MV-4-11 (cell line): ENCODE results near the gene VPS13C.

Source experiments
- DNase-seq: peaks from one replicate; lab custom pipeline; 2025; lab: John Stamatoyannopoulos, UW

The VPS13C gene

DNA sequence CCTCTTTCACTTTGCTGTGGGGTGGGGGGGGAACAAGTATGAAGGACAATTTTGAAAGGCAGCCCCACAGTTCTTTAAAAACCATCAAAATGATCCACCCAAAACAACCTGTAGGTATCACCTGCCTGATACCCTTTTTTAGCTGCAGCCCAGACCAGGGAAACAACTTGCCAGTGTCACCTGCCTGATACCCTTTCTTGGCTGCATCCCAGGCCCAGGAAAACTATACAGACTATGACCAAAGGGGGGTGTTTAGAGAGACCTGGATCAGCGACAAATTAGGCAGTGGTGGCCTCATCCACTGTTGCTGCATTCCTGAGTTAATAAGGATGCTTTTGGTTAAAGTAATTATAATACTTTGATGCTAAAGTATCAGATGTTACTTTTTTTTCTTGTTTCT, 122.0 kb downstream of the VPS13C start:
- DNase-seq, result no peak

DNA sequence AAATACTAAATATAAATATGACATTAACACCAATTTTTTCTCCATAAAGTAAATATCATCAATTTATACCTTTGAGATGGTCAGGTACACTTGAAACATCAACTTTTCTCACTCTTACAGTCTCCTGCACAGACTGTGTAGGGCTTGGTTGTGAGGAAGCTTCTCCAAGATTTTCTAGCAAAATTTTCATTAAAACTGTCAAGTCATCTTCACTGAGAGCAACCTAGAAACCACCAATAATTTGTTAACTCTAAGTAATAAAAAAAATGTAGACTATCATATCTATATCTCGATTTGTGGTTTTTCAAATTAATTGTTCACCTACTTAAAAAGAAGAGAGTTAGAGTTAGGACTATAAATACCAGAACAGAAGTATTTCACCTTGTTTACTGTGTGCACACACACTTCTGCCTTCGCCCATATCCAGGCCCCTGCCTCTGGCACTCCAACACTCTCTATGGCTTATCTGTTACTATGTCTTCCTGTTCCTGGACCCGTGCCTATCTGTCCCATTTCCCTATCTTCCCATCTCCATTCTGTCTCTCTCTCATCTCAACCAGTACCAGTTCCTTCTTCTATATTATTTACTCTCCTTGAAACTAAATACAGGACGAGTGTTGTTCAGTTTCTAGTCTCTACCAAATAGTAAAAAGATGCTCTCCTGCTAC, 123.6 kb downstream of the VPS13C start:
- DNase-seq, result no peak

DNA sequence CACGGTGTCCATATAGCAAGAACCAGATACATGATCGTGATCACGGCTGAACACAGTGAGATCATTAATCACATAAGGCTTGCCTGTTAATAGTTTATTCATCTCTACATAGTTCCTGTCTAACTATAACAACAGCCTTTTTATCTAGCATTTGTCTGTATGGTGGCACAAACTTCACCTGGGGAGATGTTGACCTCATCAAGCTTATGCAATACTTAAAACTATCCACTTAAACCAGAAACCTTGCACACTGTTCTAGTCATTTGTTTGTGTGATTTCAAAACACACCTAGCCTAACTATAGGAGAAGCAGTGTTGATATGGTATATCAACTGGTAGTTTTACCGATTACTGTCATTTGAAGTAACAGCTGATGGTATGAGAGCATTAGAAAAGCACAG, 124.8 kb downstream of the VPS13C start:
- DNase-seq, result no peak

DNA sequence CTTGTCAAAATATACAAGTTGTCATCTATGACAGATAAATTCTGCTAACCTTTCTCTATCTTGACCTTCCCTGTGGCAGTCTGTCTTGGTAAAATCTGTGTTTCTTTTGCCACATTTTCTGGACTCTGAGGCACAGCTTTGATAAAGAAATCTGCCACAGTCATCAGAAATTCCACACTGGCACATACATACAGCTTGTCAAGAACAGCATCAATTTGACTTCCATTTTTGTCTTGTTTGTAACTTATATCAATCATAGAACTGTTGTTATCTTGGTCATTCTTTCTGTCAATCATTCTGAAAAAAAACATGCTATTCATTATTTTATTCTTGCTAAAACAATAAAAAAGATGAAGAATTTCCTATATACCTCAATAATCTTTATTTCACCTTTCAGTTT, 130.8 kb downstream of the VPS13C start:
- DNase-seq, result no peak

DNA sequence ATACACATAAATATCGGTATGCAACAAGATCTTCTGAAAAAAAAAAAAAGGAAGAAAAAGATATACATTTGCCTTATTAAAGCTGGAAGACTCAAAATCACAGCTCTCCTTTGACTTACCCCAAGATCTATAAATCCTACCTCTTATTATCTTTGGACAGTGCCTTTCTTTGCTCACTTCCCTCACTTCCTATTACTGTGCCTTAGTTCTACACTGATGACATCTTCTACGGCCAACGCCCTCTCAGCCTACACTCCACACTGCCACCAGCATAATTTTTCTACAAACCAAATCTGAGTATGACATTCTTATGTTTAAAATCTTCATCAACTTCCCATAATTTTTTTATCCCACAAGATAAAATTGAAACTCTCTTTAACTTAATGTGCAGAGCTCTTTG, 137.1 kb downstream of the VPS13C start:
- no peak for DNase-seq

DNA sequence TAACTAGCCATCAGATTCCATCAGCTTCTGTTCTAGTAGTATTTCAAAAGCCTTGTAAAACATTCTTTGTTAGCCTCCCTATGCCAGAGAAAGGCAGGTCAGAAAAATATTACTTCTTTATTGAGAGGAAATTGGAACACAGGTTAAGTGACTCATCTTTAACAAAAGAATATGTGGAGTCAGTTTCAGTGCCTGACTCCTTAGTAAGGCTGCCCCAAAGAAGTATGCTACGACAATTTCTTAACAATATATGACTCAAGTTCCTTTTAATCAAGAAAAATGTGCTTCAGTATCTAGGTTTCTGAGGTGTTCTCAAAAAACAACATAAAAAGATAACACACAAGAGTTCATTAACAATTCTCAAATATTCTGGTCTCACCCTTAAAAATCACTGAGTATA, 139.2 kb downstream of the VPS13C start:
- DNase-seq, result no peak

DNA sequence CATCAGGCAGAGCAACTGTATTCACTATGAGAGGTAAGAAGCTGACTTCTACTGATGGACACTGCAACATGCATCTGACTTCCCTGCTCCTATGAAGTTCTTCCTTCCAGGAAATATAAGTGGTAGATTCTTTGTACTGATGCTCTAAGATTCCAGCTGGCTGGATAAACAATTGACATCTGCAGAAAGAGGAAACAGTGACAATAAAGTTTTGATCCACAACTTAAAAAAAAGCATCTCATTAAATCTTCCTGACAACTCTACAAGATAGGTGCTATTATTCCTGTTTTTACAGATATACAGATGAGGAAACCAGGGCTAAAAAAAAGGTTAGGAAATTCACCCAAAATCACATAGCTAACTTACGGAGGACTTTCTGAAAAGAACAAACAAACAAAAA, 142.8 kb downstream of the VPS13C start:
- DNase-seq, result no peak

DNA sequence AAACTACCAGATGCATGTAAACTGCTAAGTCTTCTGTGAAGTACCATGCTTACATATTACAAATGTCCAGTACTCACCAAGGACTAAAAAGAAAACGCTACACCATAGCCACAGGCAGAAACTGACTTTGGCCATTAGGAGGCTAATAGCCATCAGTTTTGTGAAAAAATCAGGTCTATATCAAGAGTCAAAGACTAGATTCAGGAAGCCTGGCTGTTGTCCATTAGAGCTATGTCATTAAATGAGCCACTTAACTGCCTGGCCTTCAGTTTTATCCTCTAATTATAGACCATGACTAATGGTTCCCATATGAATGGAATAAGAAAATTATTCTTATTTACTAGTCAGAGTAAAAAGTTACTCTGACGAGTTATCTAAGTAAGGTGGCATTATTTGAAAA, 144.1 kb downstream of the VPS13C start:
- DNase-seq, result no peak

DNA sequence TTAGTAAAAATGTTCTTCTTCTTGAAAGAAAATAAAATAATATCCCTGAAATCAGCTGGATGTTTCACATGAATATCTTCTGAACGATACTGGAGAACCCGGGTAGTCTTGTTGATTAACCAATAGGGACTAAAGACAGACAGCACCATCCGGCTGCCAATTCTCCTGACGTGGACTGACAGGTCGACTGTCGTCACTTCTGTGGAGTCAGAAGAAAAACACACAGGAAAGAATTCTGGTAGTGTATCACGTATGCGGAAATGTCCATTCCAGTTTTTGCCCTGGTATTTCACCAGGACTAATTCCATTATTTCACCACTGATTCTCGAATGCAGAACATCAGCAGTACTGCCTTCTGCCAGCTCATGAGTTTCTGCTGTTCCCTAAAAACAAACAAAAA, 144.6 kb downstream of the VPS13C start:
- DNase-seq, result no peak

DNA sequence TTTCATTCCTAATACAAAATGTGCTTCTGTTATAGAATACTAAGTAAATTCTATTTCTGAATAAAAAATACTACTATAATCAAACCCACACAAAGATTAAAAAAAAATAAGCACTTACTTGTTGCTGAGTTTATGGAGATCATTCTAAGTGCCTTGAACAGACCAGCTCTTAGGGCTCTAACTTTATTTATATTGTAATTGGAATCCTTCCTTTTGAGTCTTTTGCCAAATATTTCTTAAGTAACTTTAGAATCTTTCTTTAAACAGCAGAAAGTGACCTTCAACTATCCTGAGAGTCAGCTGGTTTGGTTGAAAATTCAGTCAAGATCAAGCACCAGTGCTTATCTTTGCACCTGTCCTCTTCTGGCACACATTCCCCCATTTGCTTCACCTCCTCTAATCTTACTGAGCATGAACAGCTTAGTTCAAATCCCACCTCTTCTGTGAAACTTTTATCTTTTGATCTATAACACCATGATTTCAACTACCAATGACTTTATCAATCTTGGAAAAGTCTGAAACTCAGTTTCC, 149.3 kb downstream of the VPS13C start:
- no peak for DNase-seq

DNA sequence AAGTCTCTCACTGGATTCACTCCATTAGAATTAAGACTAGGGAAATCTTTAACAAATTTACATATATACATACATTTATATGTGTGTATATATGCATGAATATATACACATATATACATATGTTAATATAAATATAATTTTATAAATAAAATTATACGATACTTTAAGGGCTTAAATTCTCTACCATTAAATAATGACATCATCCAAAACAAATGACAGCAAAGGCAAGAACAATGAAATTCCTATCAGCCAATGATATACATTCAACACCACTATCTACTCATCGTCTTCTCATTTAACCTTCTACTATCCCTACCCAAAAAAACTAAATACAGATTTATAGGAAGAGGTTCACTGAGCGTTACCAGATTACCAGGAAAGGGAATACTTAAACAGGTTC, 152.0 kb downstream of the VPS13C start:
- DNase-seq, result no peak

DNA sequence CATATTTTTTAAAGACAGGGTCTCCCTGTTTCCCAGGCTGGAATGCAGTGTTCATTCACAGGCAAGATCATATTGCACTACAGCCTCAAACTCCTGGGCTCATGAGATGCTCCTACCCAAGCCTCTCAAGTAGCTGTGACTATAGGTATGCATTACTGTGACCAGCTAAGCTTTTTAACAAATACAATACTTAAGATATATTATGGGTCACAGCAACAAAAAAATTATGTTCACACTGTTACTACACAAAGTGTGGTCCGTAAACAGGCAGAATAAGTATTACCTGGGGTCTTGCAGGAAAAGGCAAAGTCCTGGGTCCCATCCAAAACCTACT, 152.5 kb downstream of the VPS13C start:
- DNase-seq, result no peak

DNA sequence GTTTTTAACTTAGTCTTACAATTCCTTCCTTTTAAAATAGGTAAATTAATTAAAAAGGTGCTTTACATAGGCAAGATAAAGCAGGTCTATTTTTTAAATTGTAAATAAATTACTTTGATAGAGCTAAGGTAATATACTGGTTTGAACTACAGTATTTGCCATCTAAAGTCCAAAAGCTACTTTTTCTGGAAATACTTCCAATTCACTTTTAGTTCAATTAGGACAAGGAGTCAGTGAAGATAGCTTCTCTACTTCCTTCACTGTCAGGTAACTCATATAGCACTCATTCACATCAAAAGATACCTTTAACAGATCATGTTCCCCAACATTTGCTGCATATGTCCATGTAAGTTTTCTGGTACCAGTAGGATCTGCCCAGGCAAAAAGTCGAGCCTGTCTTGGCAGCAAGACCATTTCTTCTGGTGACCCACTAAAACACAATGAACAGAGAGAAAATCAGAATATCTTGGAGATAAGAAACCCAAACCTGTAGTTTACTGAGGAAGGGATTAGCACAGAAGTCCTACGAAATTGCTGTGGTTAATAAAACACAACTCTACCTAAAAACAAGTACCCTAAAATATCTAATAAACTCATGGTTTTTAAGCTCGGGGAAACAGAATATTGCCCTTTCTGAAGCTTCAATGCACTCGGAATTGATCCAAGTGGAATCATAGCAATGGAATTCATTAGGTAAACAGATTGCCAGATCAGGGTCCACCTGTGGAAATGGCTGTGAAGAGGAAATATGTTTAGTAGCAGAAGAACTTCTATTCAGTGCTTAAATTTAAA, 153.1 kb downstream of the VPS13C start:
- no peak for DNase-seq

DNA sequence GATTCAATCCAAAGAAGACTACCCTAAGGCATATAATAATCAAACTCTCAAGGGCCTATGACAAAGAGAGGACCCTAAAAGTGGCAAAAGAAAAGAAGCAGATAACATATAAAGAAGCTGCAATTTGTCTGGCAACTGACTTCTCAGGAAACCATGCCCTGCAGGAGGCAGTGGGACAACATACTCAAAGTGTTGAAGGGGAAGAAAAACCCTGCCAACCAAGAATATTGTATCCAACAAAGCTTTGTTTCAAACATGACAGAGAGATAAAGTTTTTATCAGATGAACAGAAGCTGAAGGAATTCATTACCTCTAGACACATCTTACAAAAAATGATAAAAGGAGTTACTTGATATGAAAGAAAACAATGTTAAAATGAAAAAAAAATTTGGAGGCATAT, 167.1 kb downstream of the VPS13C start:
- no peak for DNase-seq

DNA sequence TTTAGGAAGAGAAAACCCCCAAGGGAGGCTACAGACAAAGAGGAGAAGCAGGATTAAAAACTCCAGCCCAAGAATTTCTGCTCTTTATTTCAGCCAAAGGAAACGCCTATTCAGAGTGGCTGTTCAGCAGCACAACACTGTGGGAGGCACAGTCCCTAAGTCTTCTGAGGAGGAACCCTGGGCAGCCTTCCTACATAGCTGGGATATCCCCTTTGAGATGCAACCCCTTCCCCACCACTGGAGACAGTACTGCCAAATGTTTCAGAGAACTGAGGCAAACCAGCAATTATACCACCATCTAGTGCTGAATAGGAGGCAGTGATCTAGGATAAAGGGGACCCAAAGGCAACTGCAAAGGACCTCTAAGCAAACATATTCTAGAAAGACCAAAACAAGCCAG, 168.1 kb downstream of the VPS13C start:
- no peak for DNase-seq

DNA sequence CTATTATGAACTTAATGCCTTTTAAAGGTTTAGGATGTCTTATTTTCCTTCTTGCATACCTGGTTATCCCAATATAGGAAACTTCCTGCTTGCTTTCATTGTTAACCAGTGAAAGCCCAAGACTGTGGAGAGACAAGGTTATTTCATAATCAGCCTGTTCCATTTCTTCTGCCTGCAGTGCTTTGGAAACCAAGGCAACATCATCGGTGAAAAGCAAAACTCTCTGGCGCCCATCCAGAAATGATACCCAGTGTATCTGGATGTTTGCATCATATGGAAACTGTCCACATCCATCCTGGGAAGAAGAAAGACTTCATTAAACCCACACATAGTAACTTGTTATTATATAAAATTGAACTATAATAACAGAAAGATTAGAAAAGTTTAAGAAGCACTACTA, 170.1 kb downstream of the VPS13C start:
- no peak for DNase-seq

DNA sequence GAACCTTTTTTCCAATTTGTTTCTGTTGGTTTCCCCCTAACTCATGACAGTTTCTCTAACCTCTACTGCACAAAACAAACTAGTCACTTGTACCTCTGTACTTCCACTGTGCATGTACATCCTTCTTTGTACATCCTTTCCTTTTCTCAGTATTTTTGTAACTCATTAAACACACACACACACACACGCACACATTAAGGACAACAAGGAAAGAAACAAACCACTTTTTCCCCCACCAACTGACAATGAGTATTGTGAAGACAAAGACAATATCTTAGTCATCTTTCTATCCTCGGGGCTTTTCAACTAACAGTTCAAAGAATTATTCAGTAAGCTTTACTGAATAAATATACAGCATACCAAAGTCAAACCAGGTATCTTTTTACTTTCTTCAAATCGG, 170.5 kb downstream of the VPS13C start:
- DNase-seq, result no peak

DNA sequence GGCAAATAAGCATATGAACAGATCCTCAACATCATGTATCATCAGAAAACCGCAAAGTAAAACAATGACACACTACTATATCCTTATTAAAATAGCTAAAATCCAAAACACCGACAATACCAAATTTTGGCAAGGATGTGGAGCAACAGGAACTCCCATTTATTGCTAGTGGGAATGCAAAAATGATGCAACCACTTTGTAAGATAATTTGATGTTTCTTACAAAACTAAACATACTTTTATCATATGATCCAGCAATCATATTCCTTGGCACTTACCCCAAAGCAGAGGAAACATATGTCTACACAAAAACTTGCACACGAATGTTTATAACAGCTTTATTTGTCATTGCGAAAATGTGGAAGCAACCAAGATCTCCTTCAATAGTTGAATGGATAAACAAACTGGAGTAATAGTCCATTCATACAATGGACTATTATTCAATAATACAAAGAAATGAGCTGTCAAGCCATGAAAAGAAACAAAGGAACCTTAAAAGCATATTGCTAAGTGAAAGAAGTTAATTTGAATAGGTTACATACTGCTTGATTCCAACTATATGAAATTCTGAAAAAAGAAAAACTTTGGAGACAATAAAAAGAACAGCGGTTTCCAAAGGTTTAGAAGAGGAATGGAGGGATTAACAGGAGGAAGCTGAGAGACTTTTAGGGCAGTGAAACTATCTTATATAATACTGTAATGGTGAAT, 172.0 kb downstream of the VPS13C start:
- DNase-seq, result no peak

DNA sequence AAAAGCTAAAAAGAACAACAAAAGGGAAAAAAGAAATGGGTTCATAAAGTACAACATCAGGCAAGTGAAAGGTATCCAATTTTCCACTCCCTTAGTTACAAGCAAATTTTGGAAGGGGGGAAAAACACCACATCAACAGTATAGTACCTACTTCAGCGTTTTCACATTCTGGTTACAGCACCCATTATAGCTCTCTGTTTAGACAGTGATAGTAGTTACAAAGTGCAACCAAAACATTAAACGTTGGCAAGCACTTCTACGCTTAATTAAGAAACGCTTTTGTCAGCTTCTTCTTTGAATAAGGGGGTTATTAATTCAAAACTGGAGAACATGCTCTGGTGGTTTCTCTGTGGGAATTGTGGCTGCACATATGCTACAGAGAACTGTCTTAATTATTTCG, 180.2 kb downstream of the VPS13C start:
- no peak for DNase-seq

DNA sequence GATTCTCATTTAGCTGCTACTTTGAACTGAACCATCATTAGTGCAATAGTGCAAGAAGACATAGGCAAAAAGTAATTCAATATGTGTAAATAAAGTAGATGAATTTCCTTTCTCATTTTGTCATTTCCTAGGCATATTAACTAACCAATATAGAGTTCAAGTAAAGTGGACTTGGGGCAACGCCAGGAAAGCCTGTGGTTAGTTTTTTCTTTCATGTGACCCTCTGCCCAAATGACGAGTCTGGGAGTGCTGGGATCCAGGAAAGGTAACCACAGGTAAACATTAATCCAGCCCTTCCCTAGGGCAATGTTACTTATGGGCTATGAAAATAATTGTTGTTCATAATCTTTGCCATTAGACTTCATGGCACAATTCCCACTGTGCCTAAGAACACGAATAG, 181.0 kb downstream of the VPS13C start:
- DNase-seq, result no peak

DNA sequence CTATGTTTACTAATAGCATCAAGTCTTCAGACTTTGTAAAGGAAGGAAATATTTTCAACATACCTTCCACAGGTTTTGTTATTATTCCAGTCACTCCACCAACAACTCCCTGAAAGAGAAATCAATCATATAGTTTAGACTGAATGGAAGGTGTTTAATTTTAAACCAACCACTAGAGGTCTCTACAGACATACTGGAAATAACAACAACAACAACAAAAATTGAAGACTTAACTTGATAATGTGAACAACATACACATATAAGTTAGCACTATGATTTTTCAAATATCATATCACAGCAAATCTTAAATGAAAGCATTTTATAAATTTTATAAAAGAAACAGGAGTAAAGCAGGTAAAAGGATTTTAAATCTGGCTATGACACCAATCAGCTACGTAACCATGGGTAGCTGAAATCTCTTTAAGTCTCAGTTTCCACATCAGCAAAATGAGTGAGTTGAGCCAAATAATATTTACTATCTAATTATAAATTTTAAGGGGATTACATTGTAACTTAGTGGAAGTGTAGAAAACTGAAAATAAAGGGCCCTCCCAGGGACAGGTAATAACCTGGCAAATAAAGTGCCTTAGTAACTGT, 188.2 kb downstream of the VPS13C start:
- DNase-seq, result no peak

DNA sequence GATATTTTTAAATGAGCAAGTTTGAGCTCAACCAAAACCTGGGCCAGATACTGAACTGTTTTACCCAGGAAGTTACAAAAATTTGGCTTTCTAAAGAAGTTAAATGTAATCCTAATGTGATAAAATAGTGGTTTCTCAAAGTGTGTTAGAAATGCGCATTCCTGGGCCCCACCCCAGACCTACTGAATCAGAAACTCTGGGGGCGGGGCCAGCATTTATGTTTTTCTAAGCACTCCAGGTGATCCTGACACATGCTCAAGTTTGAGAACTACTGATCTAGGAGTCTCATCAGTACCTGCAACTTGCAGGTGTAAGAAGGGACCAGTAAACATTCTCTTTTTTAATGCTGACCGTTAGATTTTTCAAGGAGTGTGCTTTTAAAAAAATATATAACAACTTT, 190.6 kb downstream of the VPS13C start:
- DNase-seq, result no peak

DNA sequence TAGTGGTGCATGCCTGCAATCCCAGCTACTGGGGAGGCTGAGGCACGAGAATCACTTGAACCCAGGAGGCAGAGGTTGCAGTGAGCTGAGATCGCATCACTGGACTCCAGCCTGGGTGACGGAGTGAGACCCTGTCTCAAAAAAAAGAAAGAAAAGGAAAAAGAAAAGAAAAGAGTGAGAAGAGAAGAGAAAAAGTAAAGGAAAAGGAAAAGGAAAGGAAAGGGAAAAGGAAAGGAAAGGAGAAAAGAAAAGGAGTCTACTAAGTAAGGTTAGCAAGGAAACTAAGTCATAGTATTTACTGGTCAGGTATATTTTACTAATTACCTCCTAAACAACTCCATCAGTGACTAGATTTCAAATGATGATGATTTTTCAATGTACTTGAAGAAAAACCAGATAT, 198.3 kb downstream of the VPS13C start:
- no peak for DNase-seq
